GM21526 (cell line): ENCODE measurements around the gene CSMD2.

Experiments used
- ATAC-seq: cut with Tn5 transposase; IDR thresholded peaks from one replicate; pipeline ENCODE4 v1.9.1; 2021; ENCODE audit warnings: moderate library complexity; ENCODE audit not compliant: unreplicated experiment, low FRiP score

The CSMD2 gene

GRCh38 chr1:33735624-33736023 lies 429.4 kb downstream of the CSMD2 start:
- ATAC-seq = no peak

DNA sequence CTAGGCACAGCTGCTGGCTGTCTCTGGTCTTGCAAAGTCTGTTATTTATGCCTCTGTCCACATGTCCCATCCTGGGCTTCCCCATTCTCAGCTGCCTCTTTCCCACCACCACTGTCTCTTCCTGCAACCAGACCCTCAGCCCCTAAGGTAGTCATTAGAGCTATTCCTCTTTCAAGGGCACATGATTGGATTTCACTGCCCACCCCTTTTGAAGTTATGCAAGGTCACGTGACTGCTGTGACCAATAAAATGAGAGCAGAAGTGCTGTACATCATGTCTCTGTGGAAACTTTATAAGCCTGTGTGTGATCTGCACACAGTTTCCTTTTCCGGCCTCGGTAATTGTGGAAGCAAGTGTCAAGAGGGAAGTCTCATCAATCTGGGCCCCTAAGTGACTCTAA lies 437.7 kb downstream of the CSMD2 start:
- no peak for ATAC-seq

DNA sequence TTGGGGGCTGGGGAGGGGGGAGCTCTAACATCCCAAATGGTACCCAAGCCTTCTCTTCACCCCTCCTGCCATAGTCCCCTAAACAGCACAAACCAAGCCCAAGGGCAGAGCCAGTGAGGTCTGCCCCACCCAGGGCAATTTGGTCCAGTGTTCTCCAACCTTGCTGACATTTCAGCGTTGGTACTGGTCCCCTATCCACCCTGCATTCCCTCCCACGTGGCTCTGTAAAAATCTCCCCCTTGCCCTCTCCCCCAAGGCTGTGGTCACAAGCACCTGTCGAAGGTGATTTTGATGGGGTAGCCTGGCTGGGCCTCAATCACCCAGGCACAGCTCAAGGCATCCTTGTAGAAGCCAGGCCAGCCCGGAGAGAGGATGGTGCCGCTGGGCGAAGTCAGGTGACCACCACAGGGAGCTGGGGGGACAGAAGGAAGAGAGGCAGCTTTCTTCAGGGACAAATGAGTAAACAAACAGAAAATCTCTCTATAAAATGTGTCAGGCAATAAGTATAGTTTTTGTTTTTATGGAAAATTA lies 438.7 kb downstream of the CSMD2 start:
- no peak for ATAC-seq

DNA sequence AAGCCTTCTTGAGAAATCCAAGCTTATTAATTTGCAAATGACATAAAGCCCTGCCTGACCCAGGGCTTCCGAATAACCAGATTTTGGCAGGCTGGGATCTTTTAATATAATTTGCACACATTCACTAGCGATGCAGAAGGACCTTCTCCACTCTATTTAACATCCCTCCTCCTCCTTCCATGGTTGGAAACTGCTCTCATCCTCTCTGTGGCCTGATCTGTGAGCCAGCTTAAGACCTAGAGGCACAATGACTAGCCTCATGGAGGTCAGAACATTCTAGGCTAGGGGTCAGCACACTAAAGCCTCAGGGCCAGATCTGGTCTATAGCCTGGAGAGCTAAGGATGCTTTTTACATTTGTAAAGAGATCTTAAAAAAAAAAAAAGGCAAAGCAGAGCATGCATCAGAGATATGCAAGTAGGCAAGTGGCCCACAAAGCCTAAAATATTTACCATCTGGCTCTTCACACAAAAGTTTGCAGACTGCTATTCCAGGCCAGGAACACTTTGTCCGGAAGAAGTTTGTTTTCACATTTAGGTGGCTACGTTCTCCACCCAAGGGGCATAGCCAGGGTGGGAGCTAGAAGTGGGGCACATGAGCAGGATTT lies 439.4 kb downstream of the CSMD2 start:
- no peak for ATAC-seq

DNA sequence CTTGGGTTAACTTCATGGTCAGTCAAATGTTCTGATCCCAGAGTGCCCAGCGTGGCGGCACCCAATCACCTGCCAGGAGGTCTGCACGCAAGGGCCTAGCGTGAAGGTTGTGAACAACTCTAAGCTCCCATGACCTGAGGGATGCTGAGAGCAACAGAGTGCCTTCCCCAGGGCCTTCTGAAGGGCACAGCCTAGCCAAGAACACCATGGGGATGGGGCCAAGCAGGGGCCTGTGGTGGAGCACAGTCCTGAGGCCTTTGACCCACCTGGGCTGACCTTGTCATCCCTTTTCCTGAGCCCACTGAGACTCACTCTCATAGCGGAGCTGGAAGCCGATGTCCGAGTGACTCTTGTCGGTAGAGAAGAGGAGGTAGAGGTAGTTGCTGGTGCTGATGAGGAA lies 440.0 kb downstream of the CSMD2 start:
- ATAC-seq = no peak

DNA sequence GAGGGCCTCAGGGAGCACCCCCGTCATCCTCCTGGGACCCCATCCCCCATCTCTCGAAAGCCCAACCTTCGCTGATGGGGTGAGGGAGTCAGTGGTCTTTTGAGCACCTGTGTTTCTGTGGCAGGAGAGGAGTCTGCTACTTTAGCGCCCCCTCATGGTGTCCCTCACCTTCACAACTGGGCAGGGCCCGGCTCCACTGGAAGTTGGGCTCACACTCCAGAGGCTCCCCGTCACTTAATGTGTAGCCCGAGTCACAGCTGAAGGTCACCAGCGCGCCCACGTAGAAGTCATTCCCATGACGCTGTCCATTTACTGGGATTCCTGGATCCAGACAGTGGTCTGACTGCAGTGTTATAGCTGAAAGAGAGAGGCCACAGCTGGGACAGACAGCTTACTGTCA lies 440.7 kb downstream of the CSMD2 start:
- no peak for ATAC-seq

- no peak for ATAC-seq
These were observed 441.8 kb downstream of the CSMD2 start for GRCh38 chr1:33723251-33723650.

- ATAC-seq = no peak
These were observed 443.7 kb downstream of the CSMD2 start for GRCh38 chr1:33721301-33721815.

- no peak for ATAC-seq
These were observed 445.0 kb downstream of the CSMD2 start for GRCh38 chr1:33719771-33720670.

- no peak for ATAC-seq
These were observed 445.7 kb downstream of the CSMD2 start for GRCh38 chr1:33719326-33719725.

GRCh38 chr1:33718186-33718585 lies 446.8 kb downstream of the CSMD2 start:
- ATAC-seq = no peak

DNA sequence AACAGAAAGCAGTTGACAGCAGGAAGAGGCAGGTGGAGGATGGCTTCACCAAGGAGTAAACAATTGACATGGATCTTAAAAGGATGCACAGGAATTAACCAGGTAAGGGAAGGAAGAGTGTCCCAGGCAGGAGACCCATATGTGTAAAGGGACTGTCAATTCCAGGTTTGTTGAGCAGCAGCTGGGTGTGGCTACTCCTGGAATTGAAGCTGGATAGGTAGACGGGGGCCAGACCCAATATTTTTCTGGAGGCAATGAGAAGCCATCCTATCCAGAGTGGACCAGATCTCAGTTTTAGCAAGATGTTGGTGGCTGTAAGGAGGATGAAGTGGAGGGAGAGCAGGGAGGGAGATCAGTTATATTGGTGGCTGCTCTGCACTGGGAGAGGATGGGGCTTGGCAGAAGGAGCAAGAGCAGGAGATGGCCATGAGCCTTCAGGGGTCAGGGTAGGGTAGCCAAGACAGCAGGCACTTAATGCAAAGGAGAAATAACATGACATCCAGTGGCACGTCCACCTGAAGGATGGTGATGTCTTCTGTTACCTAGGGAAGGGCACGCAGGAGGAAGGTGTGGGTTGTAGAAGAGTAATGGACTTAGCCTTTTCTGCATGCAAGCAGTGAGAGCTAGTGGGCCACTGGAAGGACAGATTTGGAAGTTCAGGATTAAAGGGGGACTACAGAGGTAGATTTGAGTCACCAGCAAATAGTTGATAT lies 447.9 kb downstream of the CSMD2 start:
- no peak for ATAC-seq

DNA sequence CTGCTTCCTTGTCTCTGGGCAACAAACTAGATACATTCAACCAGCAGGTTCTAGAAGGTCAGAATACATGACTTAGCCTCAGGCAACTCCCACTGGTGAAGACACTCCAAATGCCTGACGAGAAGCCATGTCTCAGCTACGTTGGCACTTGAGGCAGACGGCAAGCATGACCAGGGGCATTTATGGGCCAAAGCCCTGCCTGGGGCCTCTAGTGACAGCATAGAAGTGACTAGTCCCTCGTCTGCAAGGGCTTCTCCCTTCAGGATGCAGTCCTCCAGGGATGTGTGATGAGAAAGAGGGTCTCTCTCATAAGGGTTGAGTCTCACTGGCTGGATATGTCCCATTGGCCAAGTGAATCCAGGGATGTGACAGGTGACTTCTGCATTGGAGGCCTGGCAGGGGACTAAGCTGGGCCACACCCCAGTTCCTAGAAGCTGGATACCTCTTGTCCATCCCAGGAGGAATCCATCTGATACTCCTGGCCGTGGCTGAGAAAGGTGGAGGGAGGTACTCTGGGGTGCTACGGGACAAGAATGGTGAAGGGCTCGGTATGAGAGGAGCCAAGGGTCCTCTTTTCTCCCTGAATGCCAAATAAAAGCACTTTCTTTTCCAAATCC lies 449.7 kb downstream of the CSMD2 start:
- ATAC-seq = no peak

GRCh38 chr1:33714421-33714820 lies 450.6 kb downstream of the CSMD2 start:
- no peak for ATAC-seq

GRCh38 chr1:33713058-33713877 lies 451.8 kb downstream of the CSMD2 start:
- ATAC-seq = no peak

DNA sequence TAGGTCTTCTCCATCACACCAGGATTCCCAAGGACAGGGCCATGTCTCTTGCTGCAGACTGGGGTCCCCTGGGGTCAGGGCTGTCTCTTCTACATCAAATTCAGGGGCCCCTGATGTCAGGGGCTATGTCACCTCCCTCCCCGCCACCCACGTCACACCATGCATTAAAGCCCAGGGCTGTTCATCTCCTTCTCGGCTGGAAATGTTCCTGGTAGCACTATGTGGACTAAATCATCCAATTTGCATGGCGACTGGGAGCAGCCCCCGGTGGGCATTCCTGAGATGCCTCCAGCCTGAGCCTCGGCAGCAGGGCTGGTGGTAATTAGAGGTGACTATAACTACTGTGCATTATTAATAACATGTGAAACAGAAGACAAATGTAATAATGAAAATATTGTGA lies 452.8 kb downstream of the CSMD2 start:
- no peak for ATAC-seq

- no peak for ATAC-seq
These were observed 453.5 kb downstream of the CSMD2 start for GRCh38 chr1:33711511-33711910.

GRCh38 chr1:33710967-33711366 lies 454.1 kb downstream of the CSMD2 start:
- ATAC-seq = no peak

- no peak for ATAC-seq
These were observed 455.0 kb downstream of the CSMD2 start for GRCh38 chr1:33709783-33710718.
